ENCODE data around the gene OR2A5. TPM values are rescaled to one million over a fixed set of nuclear protein-coding genes. Genes with fewer than 3 reads are reported as not detected.
A peak's percentile ranks its signal among the peaks of the same experiment; 100 is the strongest.

The OR2A5 gene
- total RNA-seq, 1 experiment from 2014 or later: not detected

DNA sequence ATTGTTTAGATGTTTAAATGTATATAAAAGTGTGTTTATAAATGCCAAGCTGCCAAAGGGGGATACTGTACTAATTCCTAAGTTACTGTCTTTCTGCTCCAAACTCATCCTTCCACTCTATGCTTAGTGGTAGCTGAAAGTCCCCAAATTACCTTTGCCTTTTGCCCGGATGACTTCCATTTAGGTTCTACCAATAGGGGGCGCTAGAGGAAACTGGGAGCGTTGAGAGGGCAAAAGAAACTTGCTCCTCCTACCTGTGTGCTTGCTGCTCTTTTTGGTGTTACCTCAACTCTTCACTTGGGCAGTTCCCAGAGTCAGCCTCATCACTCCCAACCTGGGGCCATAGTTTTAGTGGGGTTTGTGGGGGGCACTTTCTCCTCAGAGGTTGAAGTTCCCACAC, 15.0 kb downstream of the OR2A5 start:
- Histone ChIP-seq H3K9me3 (replicated peaks) (no peaks in the 10 kb centered on the region), H3K4me1 (no peaks in the 10 kb centered on the region), H3K27ac (no peak overlapping the region), H3K27me3 (no peaks in the 10 kb centered on the region), H3K4me3 (no peak overlapping the region), H3K36me3 (no peaks in the 10 kb centered on the region)
- peak in 1 of 2 experiments; percentile 34 for DNase-seq

DNA sequence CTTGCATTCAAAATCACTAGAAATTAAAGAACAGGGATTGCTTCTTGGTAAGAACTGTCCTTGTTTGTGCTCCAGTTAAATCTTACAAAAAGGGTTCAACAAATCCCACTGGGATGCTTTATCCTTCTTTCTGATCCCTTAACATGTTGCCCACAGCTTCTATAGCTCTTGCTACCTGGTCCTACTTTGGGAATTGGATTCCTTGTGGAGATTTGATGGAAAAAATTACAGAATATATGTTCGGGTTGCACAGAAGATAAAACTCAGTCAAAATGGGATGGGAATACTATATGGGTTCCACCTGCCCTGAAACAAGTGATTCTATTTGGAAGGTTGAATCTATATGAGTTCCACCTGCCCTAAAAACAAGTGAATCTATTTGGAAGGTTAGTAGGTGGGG, 20.8 kb downstream of the OR2A5 start, which contains the start of gene OR2A25:
TSS of gene OR2A25 (plus strand) at position 301 of the 400 bp plus-strand sequence. CDS start 4,409 bp downstream, outside the sequence.
- no peak within 1 kb of the TSS for H3K27ac ChIP-seq
- no peaks in the 10 kb centered on the region for H3K27me3 ChIP-seq
- no peaks in the 10 kb centered on the region for H3K9me3 ChIP-seq (replicated peaks)
- DNase-seq: no peak
- H3K4me1 ChIP-seq: no peaks in the 10 kb centered on the region
- no peak within 1 kb of the TSS for H3K4me3 ChIP-seq
- no peaks in the 10 kb centered on the region for H3K36me3 ChIP-seq

DNA sequence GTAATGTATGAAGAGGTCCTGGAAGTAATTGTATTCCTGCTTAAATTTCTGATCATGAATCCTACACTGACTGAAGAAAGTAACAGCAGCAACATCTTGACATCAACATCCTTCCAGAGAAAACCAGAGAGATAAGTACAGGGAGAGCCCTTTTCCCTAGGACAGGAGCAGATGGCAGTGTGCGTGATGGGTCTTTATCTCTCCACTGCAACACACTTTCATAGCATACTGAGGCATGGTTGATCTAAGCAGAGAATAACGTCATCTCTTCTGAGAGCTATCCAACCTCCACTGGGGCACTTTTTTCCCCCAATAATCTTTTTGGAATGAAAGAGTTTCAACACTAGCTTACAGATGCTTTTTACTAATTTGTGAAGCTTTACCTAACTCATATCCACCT, 21.2 kb downstream of the OR2A5 start:
- no peaks in the 10 kb centered on the region for H3K4me1 ChIP-seq
- DNase-seq: no peak
- H3K4me3 ChIP-seq: no peak overlapping the region
- H3K27me3 ChIP-seq: no peaks in the 10 kb centered on the region
- H3K9me3 ChIP-seq (replicated peaks): no peaks in the 10 kb centered on the region
- H3K36me3 ChIP-seq: no peaks in the 10 kb centered on the region
- no peak overlapping the region for H3K27ac ChIP-seq

DNA sequence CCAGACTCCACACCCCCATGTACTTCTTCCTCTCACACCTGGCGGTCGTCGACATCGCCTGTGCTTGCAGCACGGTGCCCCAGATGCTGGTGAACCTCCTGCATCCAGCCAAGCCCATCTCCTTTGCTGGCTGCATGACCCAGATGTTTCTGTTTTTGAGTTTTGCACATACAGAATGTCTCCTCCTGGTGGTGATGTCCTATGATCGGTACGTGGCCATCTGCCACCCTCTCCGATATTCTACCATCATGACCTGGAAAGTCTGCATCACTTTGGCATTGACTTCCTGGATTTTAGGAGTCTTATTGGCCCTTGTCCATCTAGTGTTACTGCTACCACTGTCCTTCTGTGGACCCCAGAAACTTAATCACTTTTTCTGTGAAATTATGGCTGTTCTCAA, 25.6 kb downstream of the OR2A5 start:
- Histone ChIP-seq H3K27ac (no peak overlapping the region), H3K4me3 (no peak overlapping the region), H3K36me3 (no peaks in the 10 kb centered on the region), H3K9me3 (replicated peaks) (no peaks in the 10 kb centered on the region), H3K27me3 (no peaks in the 10 kb centered on the region), H3K4me1 (no peaks in the 10 kb centered on the region)
- DNase-seq: no peak

DNA sequence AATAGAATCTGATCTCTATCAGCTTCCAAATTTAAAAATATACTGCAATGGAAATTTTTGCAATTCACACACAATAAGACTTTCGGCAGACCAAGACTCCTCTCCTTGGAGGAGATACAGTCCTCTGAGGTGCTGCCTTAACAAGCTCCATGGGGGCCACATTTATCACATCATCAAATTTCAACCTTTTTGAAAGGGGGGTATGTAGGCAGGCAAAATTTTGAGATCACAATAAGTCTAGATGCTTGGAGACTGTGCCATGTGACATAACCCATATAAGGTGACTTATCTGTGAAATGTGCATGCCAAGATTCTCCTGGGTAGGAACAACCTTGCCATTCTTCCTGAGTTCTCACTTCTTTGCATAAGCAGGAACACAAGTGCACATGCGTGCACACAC, 37.2 kb downstream of the OR2A5 start, which contains the start of gene OR2A12:
TSS of gene OR2A12 (plus strand) at position 301 of the 400 bp plus-strand sequence. CDS start 8,830 bp downstream, outside the sequence.
- H3K27me3 ChIP-seq: no peaks in the 10 kb centered on the region
- no peaks in the 10 kb centered on the region for H3K36me3 ChIP-seq
- no peak for DNase-seq
- H3K4me1 ChIP-seq: no peaks in the 10 kb centered on the region
- H3K4me3 ChIP-seq: no peak within 1 kb of the TSS
- H3K27ac ChIP-seq: no peak within 1 kb of the TSS
- H3K9me3 ChIP-seq (replicated peaks): no peaks in the 10 kb centered on the region

DNA sequence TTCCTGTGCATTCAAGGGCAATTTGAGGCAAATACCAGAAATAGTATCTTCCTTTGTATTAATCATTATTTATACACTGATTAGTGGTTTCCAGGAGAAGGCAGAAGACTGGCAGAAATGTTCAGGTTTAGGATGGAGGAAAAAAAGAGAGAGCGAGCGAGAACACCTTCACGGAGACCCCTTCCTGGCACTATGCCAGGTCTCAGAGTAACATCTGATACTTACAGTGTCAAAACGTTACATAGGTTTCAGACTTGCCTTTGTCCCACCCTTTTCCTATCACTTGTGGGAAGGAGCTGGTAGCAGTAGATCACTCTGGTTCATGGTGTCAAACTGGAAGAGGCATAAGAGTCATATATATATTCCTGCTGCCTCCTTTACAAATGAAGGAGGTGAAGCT, 38.0 kb downstream of the OR2A5 start:
- no peaks in the 10 kb centered on the region for H3K36me3 ChIP-seq
- H3K27me3 ChIP-seq: no peaks in the 10 kb centered on the region
- H3K4me1 ChIP-seq: no peaks in the 10 kb centered on the region
- no peak overlapping the region for H3K27ac ChIP-seq
- no peaks in the 10 kb centered on the region for H3K9me3 ChIP-seq (replicated peaks)
- DNase-seq: no peak
- no peak overlapping the region for H3K4me3 ChIP-seq

DNA sequence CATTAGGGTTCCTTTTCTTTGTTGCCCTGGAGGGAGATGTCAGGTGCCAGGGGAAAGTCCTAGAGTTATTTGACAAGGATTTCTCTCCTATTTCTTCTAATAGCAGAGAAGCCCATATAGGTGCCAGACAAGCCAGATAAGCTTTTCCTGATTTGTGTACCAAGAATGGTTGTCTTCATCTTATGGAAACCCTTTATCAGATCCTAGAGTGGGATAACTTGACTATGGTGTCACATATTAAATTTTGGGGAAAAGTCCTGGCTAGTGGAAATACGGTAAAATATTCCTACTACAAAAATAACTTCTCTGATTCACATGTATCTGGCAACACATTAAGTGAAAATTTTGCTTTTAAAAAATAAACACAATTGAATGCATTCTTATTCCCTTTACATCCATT, 38.5 kb downstream of the OR2A5 start:
- no peak overlapping the region for H3K4me3 ChIP-seq
- no peak for DNase-seq
- no peaks in the 10 kb centered on the region for H3K9me3 ChIP-seq (replicated peaks)
- H3K4me1 ChIP-seq: no peaks in the 10 kb centered on the region
- H3K27me3 ChIP-seq: no peaks in the 10 kb centered on the region
- H3K27ac ChIP-seq: no peak overlapping the region
- no peaks in the 10 kb centered on the region for H3K36me3 ChIP-seq

DNA sequence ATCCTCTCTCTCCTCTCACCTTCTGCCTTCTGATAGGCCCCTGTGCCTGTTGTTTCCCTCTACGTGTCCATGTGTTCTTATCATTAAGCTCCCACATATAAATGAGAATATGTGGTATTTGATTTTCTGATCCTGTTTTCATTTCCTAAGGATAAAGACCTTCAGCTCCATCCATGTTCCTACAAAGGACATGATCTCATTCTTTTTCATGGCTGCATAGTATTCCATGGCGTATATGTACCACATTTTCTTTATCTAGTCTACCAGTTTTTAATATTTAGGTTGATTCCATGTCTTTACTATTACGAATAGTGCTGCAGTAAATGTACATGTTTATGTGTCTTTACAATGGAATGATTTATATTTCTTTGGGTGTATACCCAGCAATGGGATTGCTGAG, 41.9 kb downstream of the OR2A5 start:
- no peak overlapping the region for H3K4me3 ChIP-seq
- H3K27me3 ChIP-seq: no peaks in the 10 kb centered on the region
- no peak overlapping the region for H3K27ac ChIP-seq
- H3K4me1 ChIP-seq: no peaks in the 10 kb centered on the region
- H3K9me3 ChIP-seq (replicated peaks): no peaks in the 10 kb centered on the region
- no peaks in the 10 kb centered on the region for H3K36me3 ChIP-seq
- no peak for DNase-seq

DNA sequence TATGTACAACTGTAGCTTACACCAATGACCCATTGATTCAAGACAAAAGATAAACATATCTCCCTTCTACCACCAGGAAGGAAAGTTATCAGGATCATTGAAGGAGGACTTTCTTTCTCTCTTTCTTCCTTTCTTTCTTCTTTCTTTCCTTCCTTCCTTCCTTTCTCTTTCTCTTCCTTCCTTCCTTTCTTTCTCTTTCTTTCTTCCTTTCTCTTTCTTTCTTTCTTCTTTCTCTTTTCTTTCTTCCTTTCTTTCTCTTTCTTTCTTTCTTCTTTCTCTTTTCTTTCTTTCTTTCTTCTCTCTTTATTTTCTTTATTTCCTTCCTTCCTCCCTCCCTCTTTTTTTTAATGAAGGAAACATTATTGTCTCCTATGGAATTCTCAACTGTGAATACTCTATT, 50.0 kb downstream of the OR2A5 start:
- H3K4me3 ChIP-seq: no peak overlapping the region
- H3K27me3 ChIP-seq: no peaks in the 10 kb centered on the region
- H3K27ac ChIP-seq: no peak overlapping the region
- no peaks in the 10 kb centered on the region; the same call in 1 of the 2 replicates for H3K4me1 ChIP-seq
- H3K36me3 ChIP-seq: no peaks in the 10 kb centered on the region
- no peaks in the 10 kb centered on the region for H3K9me3 ChIP-seq (replicated peaks)
- DNase-seq: no peak

DNA sequence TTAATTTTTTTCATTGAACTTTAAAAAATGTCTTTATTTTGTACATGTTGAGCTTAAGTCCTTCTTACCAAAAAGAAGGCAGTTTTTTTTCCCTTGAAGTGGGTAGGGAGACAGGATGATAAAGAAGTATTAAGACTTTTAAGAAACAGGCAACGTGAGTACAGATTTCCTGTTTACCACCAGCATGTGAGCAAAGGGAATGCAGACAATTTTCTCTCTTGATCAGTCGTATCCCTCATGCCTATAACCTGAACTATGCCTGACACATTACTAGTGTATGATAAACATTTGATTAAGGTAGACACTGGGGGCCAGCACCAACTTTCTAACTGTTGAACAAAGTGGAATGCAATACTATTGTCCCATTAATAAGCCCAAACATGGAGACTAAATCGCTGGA, 51.9 kb downstream of the OR2A5 start:
- DNase-seq: no peak
- H3K4me1 ChIP-seq: no peaks in the 10 kb centered on the region; the same call in 1 of the 2 replicates
- no peak overlapping the region for H3K4me3 ChIP-seq
- H3K27ac ChIP-seq: no peak overlapping the region
- no peaks in the 10 kb centered on the region for H3K27me3 ChIP-seq
- no peaks in the 10 kb centered on the region for H3K36me3 ChIP-seq
- no peaks in the 10 kb centered on the region for H3K9me3 ChIP-seq (replicated peaks)

DNA sequence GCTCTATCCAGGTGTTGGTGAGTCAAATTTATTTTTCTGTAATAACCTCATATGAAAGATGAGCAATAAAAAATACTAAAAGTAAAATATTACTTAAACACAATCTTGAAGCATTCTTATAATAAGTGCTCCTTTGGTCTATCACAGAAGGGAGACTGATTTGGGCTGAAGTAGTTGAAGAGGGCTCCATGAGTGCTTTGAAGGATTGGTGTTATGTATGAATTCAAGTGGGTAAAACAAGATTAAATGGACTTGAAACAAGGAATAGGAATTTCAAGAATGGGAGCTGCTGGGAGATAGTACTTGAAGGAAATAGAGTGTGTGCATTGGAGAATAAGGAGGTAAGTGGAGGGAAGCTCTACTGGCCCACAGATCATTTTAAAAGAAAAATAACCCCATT, 53.3 kb downstream of the OR2A5 start:
- DNase-seq: no peak
- H3K4me1 ChIP-seq: no peaks in the 10 kb centered on the region
- H3K4me3 ChIP-seq: no peak overlapping the region
- no peaks in the 10 kb centered on the region for H3K36me3 ChIP-seq
- H3K27ac ChIP-seq: no peak overlapping the region
- no peaks in the 10 kb centered on the region for H3K27me3 ChIP-seq
- no peaks in the 10 kb centered on the region for H3K9me3 ChIP-seq (replicated peaks)

DNA sequence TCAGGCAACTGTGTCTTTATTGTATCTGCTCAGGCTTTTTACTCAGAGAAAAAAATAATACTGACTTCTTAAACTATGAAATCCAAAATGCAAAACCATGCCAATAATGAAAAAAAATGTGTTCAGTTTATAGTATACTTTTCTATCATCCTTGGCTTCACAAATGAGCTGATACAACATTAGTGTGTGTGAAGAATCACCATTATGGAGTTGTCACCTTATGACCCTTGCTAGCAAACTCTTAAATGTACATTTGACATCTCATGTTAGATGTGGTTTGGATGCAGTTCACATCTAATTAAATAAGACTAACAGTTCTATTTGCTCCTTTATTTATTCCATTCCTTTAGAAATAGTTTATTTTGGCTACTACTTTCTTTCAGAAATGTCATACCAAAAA, 56.5 kb downstream of the OR2A5 start:
- H3K27ac ChIP-seq: no peak overlapping the region
- H3K27me3 ChIP-seq: no peaks in the 10 kb centered on the region
- DNase-seq: no peak
- H3K4me3 ChIP-seq: no peak overlapping the region
- H3K9me3 ChIP-seq (replicated peaks): no peaks in the 10 kb centered on the region
- H3K4me1 ChIP-seq: no peaks in the 10 kb centered on the region
- H3K36me3 ChIP-seq: no peaks in the 10 kb centered on the region

Other genes with a start within 250 kb of the OR2A5 start
- 69.1 and 72.2 TPM in 2 replicates for gene TCAF1, start 146.8 kb upstream of the OR2A5 start, total RNA-seq (2014; rRNA removed; shearing (Covaris generic))
- not detected in 2 replicates for gene OR2F2, start 113.7 kb upstream of the OR2A5 start, total RNA-seq (2014; rRNA removed; shearing (Covaris generic))
- gene OR2F1, start 94.1 kb upstream of the OR2A5 start, total RNA-seq (2014; rRNA removed; shearing (Covaris generic)): not detected in 2 replicates
- not detected in 2 replicates for gene OR6B1, start 48.6 kb upstream of the OR2A5 start, total RNA-seq (2014; rRNA removed; shearing (Covaris generic))
- not detected in 2 replicates for gene OR2A25, start 20.9 kb downstream of the OR2A5 start, total RNA-seq (2014; rRNA removed; shearing (Covaris generic))
- not detected in 2 replicates for gene OR2A12, start 37.3 kb downstream of the OR2A5 start, total RNA-seq (2014; rRNA removed; shearing (Covaris generic))
- not detected in 2 replicates for gene OR2A2, start 60.6 kb downstream of the OR2A5 start, total RNA-seq (2014; rRNA removed; shearing (Covaris generic))
- gene OR2A14, start 74.2 kb downstream of the OR2A5 start, total RNA-seq (2014; rRNA removed; shearing (Covaris generic)): not detected in 2 replicates
- gene CTAGE4, start 134.5 kb downstream of the OR2A5 start, total RNA-seq (2014; rRNA removed; shearing (Covaris generic)): not detected in 2 replicates
- not detected in 2 replicates for gene ARHGEF35, start 146.9 kb downstream of the OR2A5 start, total RNA-seq (2014; rRNA removed; shearing (Covaris generic))
- gene OR2A42, start 190.7 kb downstream of the OR2A5 start, total RNA-seq (2014; rRNA removed; shearing (Covaris generic)): not detected in 2 replicates
- not detected in 2 replicates for gene OR2A7, start 215.8 kb downstream of the OR2A5 start, total RNA-seq (2014; rRNA removed; shearing (Covaris generic))
- gene CTAGE8, start 220.3 kb downstream of the OR2A5 start, total RNA-seq (2014; rRNA removed; shearing (Covaris generic)): not detected in 2 replicates